ENCODE results near the gene TANC1.

- TF ChIP-seq CTCF (IDR thresholded peaks at IDR 0.05) (no peak), POLR2A (IDR thresholded peaks at IDR 0.05) (no peak)
Measured at GRCh38 chr2:159029936-159030335, 61.5 kb downstream of the TANC1 start.

All from testis (tissue), 2 donors.